DOHH2 (cell line): Measurements from ENCODE around the gene TRIP10.

Experiments
- EZH2phosphoT487 ChIP-seq: fragments of 200-600 bp; sonication (generic); IDR thresholded peaks from 2 replicates; pipeline ENCODE4 v1.6.1; 2017; ENCODE audit warnings: borderline replicate concordance, mild to moderate bottlenecking, antibody characterized with exemption, low read length, moderate library complexity, mixed read lengths
- TF ChIP-seq, protein P1 (sequence below): fragments of 200-600 bp; sonication (generic); IDR thresholded peaks from one replicate; pipeline ENCODE4 v1.5.1; 2014; ENCODE audit warnings: antibody characterized with exemption, mild to moderate bottlenecking, low read depth, low read length; ENCODE audit not compliant: poor library complexity, severe bottlenecking

DNA sequence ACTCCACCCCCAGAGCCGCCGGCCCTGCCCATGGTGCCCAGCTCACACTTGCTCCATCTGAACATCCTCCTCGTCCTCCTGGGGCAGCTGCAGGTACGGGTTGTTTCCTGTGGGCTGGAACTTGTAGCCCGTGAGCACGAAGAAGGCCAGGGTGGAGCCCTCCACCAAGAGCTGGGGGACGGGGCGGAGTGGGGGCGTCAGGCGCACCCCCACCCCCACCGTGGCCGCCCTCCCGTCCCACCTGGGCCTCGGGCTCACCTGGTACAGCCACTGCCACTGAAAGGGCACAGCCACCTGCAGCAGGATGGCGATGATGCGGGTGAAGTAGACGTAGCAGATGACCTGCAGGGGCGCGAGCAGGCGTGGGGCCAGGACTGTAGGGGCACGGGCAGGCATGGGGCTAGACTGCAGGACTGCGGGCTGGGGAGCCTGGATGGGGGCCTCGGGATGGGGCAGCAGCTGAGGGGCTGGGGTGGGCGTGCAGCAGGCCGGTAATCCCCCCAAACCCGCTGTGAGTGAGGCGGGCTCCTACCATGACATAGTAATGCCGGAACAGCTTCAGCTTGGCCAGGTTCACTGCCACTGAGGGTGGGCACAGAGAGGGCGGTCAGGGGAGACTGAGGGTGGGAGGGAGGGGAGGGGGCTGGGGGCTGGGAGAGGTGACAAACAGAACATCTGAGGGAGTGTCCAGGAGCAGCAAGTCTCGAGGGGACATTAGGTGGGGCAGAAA, 8.4 kb upstream of the TRIP10 start:
- TF ChIP-seq, protein P1, sequence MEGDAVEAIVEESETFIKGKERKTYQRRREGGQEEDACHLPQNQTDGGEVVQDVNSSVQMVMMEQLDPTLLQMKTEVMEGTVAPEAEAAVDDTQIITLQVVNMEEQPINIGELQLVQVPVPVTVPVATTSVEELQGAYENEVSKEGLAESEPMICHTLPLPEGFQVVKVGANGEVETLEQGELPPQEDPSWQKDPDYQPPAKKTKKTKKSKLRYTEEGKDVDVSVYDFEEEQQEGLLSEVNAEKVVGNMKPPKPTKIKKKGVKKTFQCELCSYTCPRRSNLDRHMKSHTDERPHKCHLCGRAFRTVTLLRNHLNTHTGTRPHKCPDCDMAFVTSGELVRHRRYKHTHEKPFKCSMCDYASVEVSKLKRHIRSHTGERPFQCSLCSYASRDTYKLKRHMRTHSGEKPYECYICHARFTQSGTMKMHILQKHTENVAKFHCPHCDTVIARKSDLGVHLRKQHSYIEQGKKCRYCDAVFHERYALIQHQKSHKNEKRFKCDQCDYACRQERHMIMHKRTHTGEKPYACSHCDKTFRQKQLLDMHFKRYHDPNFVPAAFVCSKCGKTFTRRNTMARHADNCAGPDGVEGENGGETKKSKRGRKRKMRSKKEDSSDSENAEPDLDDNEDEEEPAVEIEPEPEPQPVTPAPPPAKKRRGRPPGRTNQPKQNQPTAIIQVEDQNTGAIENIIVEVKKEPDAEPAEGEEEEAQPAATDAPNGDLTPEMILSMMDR, result no peak
- TF ChIP-seq EZH2phosphoT487, result no peak
